OCI-LY3 (cell line): ENCODE data around the gene LRP11.
A peak's percentile ranks its signal among the peaks of the same experiment; 100 is the strongest.

ENCODE experiments used
- H2AFZ ChIP-seq: fragments of 200-600, 300-600 bp; shearing (Covaris generic); 2 replicates; pipeline ENCODE4 v1.6.0; 2014; ENCODE audit warnings: antibody characterized with exemption, low read depth, low read length
- H3K27ac ChIP-seq: fragments of 200-600, 300-600 bp; sonication (generic); 2 replicates; pipeline ENCODE4 v1.5.1; 2014; ENCODE audit warnings: mild to moderate bottlenecking, low read length, moderate library complexity, mixed read lengths
- H3K27me3 ChIP-seq: fragments of 200-600, 300-600 bp; sonication (generic); 2 replicates; pipeline ENCODE4 v1.6.1; 2014; ENCODE audit warnings: low read depth, low read length, mixed read lengths
- H3K36me3 ChIP-seq: fragments of 200-600, 300-600 bp; sonication (generic); replicated peaks from 2 replicates; pipeline ENCODE3; 2014; ENCODE audit warnings: low read depth, low read length, mixed read lengths
- H3K4me1 ChIP-seq: fragments of 300-600, 200-600 bp; sonication (generic); 2 replicates; pipeline ENCODE4 v1.6.1; 2014; ENCODE audit warnings: low read length, mixed read lengths
- H3K4me2 ChIP-seq: fragments of 200-600, 300-600 bp; sonication (generic); 2 replicates; pipeline ENCODE4 v1.6.1; 2014; ENCODE audit warnings: low read length, mixed read lengths
- H3K4me3 ChIP-seq: fragments of 300-600, 200-600 bp; sonication (generic); 2 replicates; pipeline ENCODE4 v1.5.1; 2014; ENCODE audit warnings: antibody characterized with exemption, mild to moderate bottlenecking, low read length, moderate library complexity
- H3K79me2 ChIP-seq: fragments of 300-600, 200-600 bp; shearing (Covaris generic); 2 replicates; pipeline ENCODE4 v1.6.1; 2014; ENCODE audit warnings: mild to moderate bottlenecking, low read length, mixed read lengths
- H3K9ac ChIP-seq: fragments of 300-600, 200-600 bp; shearing (Covaris generic); 2 replicates; pipeline ENCODE4 v1.6.0; 2014; ENCODE audit warnings: mild to moderate bottlenecking, low read length, moderate library complexity
- H3K9me3 ChIP-seq: fragments of 200-600, 300-600 bp; shearing (Covaris generic); 2 replicates; pipeline ENCODE4 v1.6.1; 2014; ENCODE audit warnings: low read length, mixed read lengths; ENCODE audit not compliant: insufficient read depth
- H4K20me1 ChIP-seq: fragments of 200-600, 300-600 bp; sonication (generic); 2 replicates; pipeline ENCODE4 v1.6.1; 2016; ENCODE audit warnings: low read length, mixed read lengths; ENCODE audit not compliant: insufficient read depth
- EZH2phosphoT487 ChIP-seq: fragments of 200-600 bp; shearing (Covaris generic); IDR thresholded peaks from 2 replicates; pipeline ENCODE4 v1.6.1; 2018; ENCODE audit warnings: antibody characterized with exemption, mixed run types, low read depth
- TF ChIP-seq, protein P1 (sequence below): fragments of 200-600, 300-600 bp; sonication (generic); IDR thresholded peaks from 2 replicates; pipeline ENCODE4 v1.5.1; 2014; ENCODE audit warnings: antibody characterized with exemption, low read length, low read depth

The LRP11 gene

DNA sequence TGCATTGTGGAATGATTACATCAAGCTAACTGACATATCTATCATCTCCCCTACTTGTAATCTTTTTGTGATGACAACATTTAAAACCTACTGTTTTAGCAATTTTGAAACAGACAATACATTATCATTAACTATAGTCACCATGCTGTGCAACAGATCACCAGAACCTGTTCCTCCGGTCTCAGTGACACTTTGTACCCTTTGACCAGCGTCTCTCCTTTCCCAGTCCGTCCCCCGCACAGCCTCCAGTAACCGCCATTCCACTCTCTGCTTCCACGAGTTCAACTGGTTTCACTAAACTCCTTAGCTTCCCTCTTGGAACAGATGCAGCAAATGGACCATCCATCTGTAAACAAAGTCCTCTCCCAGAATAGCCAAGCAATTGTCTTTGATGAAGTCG is 21.8 kb downstream of the LRP11 start:
- H3K79me2 ChIP-seq = no peaks in the 10 kb centered on the region
- H3K9me3 ChIP-seq = no peaks in the 10 kb centered on the region
- H3K4me1 ChIP-seq = no peaks in the 10 kb centered on the region
- no peak overlapping the region for H3K4me2 ChIP-seq
- no peak for TF ChIP-seq EZH2phosphoT487
- TF ChIP-seq, protein P1, sequence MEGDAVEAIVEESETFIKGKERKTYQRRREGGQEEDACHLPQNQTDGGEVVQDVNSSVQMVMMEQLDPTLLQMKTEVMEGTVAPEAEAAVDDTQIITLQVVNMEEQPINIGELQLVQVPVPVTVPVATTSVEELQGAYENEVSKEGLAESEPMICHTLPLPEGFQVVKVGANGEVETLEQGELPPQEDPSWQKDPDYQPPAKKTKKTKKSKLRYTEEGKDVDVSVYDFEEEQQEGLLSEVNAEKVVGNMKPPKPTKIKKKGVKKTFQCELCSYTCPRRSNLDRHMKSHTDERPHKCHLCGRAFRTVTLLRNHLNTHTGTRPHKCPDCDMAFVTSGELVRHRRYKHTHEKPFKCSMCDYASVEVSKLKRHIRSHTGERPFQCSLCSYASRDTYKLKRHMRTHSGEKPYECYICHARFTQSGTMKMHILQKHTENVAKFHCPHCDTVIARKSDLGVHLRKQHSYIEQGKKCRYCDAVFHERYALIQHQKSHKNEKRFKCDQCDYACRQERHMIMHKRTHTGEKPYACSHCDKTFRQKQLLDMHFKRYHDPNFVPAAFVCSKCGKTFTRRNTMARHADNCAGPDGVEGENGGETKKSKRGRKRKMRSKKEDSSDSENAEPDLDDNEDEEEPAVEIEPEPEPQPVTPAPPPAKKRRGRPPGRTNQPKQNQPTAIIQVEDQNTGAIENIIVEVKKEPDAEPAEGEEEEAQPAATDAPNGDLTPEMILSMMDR = no peak
- H4K20me1 ChIP-seq = no peaks in the 10 kb centered on the region
- H3K4me3 ChIP-seq = no peak overlapping the region
- no peaks in the 10 kb centered on the region for H3K27me3 ChIP-seq
- no peak overlapping the region for H3K27ac ChIP-seq
- no peak overlapping the region for H2AFZ ChIP-seq
- no peaks in the 10 kb centered on the region for H3K36me3 ChIP-seq
- no peak overlapping the region for H3K9ac ChIP-seq

DNA sequence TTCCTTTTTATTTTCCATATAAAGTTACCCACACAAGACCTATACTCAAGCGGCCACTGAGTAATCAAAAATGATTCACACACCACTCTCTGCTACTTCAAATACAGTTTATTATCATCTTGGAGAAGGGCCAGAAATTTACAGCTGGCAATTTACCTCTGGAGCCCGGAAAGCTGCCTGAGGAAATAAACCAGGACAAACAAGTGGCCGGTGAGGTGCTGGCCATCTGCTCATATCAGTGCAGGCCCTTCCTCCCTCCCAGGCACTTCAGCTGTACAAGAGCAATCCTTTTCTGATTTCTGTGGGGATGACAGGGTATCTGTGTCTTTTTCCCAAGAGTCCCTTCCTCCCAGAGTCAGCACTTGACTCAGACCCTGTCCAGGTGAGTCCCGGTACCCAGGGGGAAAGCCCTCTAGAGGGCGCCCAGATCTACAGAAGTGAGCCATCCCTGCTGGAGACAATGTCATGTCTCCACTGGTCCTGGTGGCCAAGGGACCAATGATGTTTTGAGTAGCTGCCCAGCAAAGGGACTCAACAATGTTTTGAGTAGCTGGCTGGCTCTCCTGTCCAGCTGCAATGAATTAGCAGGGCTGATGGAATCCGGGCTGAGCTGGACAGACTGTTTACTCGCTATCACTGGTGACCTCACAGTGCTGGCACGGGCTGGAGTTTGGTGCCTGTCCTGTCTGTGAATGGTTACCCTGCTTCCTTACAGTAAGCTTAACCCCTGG is 23.6 kb downstream of the LRP11 start:
- Histone ChIP-seq H3K4me3 (no peak overlapping the region), H3K27me3 (no peaks in the 10 kb centered on the region), H3K27ac (no peak overlapping the region), H2AFZ (no peak overlapping the region), H3K4me2 (no peak overlapping the region), H4K20me1 (no peaks in the 10 kb centered on the region), H3K79me2 (no peaks in the 10 kb centered on the region), H3K4me1 (no peaks in the 10 kb centered on the region), H3K9me3 (no peaks in the 10 kb centered on the region), H3K9ac (no peak overlapping the region), H3K36me3 (no peaks in the 10 kb centered on the region)
- no peak for TF ChIP-seq EZH2phosphoT487
- TF ChIP-seq, protein P1 = peak; percentile 74

DNA sequence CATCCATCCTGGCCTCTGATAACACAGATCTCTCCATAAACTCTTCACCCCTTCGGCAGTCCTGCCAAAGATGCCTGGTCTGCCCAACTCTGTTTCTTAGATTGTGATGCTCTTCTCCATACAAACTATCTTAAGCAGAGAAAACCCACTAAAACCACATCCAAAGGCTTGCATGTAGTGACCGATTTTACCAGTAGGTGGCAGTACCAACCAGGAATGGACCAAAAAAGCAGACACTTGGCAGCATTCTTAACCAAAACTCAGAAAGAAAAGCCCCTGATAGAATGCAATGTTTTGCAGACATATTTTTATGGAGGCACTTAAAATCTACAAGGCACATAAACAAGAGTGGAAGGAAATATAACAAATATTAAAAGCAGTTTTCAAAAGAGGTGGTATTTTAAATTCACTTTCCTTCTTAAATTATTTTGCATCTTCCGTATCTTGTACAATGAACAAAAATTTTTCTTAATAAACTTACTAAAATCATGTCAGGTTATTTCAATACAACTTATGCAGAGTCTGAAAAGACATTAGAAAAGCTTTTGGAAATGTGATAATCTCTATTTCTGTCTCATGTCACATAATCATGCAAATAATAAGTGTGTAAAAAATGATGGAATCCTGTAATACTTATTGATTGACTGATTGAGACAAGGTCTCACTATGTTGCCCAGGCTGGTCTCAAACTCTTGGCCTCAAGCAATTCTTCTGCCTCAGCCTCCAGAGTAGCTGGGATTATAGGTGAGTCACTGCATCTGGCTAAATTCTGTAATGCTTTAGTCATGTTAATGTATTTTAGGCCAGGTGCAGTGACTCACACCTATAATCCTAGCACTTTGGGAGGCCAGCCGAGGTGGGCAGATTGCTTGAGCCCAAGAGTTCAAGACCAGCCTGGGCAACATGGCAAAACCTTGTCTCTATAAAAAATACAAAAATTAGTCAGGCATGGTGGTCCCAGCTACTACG is 29.4 kb downstream of the LRP11 start:
- Histone ChIP-seq H3K4me1 (no peaks in the 10 kb centered on the region), H3K27me3 (no peaks in the 10 kb centered on the region), H4K20me1 (no peaks in the 10 kb centered on the region), H2AFZ (no peak overlapping the region), H3K4me3 (no peak overlapping the region), H3K36me3 (no peaks in the 10 kb centered on the region), H3K9me3 (no peaks in the 10 kb centered on the region), H3K79me2 (no peaks in the 10 kb centered on the region), H3K27ac (no peak overlapping the region), H3K4me2 (no peak overlapping the region), H3K9ac (no peak overlapping the region)
- no peak for TF ChIP-seq EZH2phosphoT487
- TF ChIP-seq, protein P1 = peak; percentile 76

DNA sequence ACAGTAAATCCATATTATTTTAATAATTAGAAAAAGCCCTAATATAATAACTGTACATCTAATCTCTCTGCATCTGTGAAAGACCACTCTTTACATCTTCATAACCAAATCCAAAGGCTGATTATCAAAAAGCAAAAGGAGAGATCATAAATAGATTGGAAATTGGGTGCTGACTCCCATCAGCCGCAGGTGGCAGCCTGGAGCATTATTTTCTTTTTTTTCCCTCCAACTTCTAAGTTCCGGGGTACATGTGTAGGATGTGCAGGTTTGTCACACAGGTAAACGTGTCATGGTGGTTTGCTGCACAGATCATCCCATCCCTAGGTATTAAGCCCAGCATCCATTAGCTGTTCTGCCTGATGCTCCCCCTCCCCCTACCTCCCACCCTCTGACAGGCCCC is 30.5 kb downstream of the LRP11 start:
- H3K4me2 ChIP-seq = no peak overlapping the region
- H3K4me1 ChIP-seq = no peaks in the 10 kb centered on the region
- H3K79me2 ChIP-seq = no peaks in the 10 kb centered on the region
- H4K20me1 ChIP-seq = no peaks in the 10 kb centered on the region
- TF ChIP-seq EZH2phosphoT487 = no peak
- TF ChIP-seq, protein P1 = no peak
- H2AFZ ChIP-seq = no peak overlapping the region
- H3K9me3 ChIP-seq = no peaks in the 10 kb centered on the region
- no peak overlapping the region for H3K4me3 ChIP-seq
- no peaks in the 10 kb centered on the region for H3K27me3 ChIP-seq
- H3K36me3 ChIP-seq = no peaks in the 10 kb centered on the region
- no peak overlapping the region for H3K27ac ChIP-seq
- H3K9ac ChIP-seq = no peak overlapping the region
